ENCODE data around the gene WDFY4. TPM values are rescaled to one million over a fixed set of nuclear protein-coding genes. Genes with fewer than 3 reads are reported as not detected.

The WDFY4 gene
- total RNA-seq, 1 donor from 2014 or later, result 4.3 TPM

DNA sequence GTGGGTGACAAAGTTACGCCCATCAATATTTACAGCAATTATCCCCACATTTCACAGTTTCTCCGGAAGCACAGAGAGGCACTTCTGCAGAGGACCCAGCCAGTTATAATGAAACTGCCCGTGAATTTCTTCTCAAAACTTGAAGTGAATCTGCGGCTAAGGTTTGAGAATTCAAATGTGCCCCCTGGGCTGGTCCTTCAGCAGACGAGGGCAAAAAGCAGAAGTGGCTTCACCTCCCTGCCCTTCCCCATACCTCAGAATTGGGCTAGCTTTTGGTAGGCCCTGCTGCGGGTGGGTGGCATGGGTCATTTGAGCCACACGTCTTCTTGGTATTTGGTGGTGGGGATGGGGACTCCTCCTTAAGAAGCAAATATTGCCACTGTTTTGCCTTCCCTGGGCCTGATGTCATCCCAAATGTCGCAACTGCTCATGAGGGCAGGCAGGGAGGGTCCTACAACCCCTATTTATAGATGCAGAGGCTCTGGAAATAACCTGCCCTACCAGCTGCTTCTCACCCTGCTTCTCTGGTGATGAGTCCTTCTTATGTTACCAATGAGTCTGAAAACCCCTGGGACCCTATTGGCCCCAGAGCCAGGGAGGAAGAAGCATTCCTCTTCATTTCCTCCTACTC, 16.6 kb upstream of the WDFY4 start:
- DNase-seq (ENCODE audit: low spot score in 2 of 2, unreplicated experiment in 2 of 2), result no peak
- peaks cover 12% of the 10 kb centered on the region for H3K9me3 Mint-ChIP-seq
- no peaks in the 10 kb centered on the region for H3K4me1 Mint-ChIP-seq
- TF ChIP-seq, protein P1, sequence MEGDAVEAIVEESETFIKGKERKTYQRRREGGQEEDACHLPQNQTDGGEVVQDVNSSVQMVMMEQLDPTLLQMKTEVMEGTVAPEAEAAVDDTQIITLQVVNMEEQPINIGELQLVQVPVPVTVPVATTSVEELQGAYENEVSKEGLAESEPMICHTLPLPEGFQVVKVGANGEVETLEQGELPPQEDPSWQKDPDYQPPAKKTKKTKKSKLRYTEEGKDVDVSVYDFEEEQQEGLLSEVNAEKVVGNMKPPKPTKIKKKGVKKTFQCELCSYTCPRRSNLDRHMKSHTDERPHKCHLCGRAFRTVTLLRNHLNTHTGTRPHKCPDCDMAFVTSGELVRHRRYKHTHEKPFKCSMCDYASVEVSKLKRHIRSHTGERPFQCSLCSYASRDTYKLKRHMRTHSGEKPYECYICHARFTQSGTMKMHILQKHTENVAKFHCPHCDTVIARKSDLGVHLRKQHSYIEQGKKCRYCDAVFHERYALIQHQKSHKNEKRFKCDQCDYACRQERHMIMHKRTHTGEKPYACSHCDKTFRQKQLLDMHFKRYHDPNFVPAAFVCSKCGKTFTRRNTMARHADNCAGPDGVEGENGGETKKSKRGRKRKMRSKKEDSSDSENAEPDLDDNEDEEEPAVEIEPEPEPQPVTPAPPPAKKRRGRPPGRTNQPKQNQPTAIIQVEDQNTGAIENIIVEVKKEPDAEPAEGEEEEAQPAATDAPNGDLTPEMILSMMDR (IDR thresholded peaks at IDR 0.05; ENCODE audit: unreplicated experiment), result no peak
- H3K36me3 Mint-ChIP-seq, result no peaks in the 10 kb centered on the region
- H3K27me3 Mint-ChIP-seq (ENCODE audit: low read depth), result peaks cover 45% of the 10 kb centered on the region
- H3K27ac Mint-ChIP-seq, result no peak overlapping the region
- no peak overlapping the region for H3K4me3 Mint-ChIP-seq

DNA sequence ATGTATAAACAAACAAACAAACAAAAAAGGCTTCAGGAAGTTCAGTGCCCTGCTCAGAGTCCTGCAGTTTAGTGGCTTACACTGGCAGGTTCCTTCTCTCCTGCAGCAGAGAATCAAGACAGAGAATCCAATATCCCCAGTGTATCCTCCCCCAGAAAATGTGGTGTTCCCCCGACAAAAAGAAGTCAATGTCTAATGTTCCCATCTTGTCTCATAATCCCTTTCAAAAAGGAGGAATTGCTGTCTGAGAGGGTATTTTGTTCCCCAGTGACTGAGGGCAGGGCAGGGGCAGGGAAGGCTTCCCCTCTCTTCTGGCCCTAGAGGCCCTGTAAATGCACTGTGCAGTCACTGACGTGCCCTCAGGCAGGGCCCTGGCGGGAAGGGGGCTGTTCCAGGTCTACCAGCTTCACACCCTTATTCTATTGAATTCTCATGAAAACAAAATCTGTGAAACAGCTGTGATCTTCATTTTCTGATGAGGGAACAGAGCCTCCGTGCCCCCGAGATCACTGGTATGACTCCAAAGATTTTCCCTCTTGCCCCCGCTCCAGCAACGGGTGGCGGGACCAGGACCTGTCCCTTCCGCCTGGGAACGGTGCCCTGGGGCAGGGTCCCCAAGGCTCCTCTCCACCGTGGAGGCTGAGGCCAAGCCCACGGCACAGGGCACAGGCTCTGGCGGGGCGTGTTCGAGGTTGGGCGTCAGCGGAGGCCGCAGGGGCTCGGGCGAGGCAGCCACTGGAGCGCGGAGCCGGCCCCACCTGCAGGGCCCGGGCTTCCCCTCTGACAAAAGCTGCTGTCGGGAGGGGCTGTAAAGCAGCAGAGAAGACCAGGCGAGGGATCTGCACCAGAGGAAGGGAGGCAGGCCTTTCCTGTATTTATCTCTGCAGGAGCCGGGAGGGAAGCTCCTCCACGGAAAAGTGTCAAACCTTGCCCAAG, 13.4 kb upstream of the WDFY4 start:
- Mint-ChIP-seq H3K27ac (no peak overlapping the region), H3K36me3 (no peaks in the 10 kb centered on the region), H3K4me3 (no peak overlapping the region), H3K4me1 (no peaks in the 10 kb centered on the region), H3K9me3 (peaks cover 7% of the 10 kb centered on the region), H3K27me3 (ENCODE audit: low read depth) (peaks cover 30% of the 10 kb centered on the region)
- no peak for DNase-seq (ENCODE audit: low spot score in 2 of 2, unreplicated experiment in 2 of 2)
- TF ChIP-seq, protein P1 (IDR thresholded peaks at IDR 0.05; ENCODE audit: unreplicated experiment), result no peak

DNA sequence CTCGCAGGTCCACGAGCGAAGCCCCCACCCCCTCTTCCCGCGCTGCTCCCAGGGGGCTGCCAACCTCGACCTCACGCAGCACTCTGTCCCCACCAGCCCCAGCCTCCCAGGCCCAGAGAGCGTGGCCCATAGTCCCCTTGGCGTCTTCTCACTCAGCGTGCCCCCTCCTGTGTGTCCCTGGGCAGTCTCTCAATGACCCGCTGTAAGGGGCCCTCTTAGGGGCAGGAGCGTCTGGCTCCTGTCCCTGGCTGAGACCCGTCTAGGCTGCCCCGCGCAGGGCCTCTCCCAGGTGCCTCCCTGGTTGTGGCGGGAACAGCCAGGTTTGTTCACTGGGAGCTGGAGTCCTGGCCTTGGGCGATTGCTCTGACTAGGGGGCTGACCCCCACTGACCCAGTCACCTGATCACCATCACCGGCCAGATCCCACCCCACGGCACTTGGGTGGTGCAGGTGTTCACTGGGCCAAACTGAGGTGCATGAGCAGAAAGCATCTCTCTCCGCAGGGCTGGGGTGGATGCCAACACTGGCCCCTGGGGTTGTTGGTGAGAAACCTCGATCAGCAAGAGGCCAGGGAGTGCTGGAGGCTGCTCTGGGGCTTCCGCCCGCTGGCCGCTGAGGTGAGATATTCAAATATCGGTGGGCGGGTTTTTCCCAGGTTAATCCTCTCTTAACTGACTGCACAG, 12.6 kb upstream of the WDFY4 start:
- H3K4me1 Mint-ChIP-seq, result no peaks in the 10 kb centered on the region
- peaks cover 7% of the 10 kb centered on the region for H3K9me3 Mint-ChIP-seq
- no peak for DNase-seq (ENCODE audit: low spot score in 2 of 2, unreplicated experiment in 2 of 2)
- peaks cover 30% of the 10 kb centered on the region for H3K27me3 Mint-ChIP-seq (ENCODE audit: low read depth)
- H3K36me3 Mint-ChIP-seq, result no peaks in the 10 kb centered on the region
- TF ChIP-seq, protein P1 (IDR thresholded peaks at IDR 0.05; ENCODE audit: unreplicated experiment), result no peak
- H3K27ac Mint-ChIP-seq, result no peak overlapping the region
- H3K4me3 Mint-ChIP-seq, result no peak overlapping the region

DNA sequence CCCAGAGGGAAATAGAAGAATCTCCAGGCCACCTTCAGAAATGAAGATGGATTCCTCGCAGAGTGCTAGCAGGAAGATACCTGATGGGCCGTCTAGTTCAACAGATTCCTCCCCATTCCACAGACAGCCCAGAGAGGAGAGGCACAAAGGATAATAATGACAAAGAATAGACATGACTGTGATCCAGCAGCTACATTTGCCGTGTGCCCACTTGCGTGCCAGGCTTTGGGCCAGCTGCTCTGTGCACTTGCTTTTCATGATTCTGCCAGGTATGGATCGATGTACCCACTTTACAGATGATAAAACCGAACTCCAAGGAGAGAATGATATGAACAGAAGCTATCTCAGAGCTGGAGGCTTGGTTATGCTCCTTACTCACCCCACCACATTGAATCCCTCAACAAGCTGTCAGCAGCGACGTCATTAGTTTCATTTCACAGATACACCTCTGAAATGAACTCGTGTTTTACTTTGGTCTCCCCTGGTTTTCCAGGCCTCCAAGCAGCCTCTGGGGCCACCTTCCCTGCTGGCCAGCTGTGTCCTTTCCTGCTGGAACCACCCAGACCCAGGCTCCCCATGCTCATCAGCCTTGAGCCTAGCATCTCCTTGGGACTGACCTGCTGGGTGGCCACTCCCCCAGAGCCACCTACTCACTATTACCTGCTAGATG, 11.9 kb upstream of the WDFY4 start:
- H3K9me3 Mint-ChIP-seq, result peaks cover 13% of the 10 kb centered on the region
- no peak overlapping the region for H3K4me3 Mint-ChIP-seq
- TF ChIP-seq, protein P1 (IDR thresholded peaks at IDR 0.05; ENCODE audit: unreplicated experiment), result no peak
- DNase-seq (ENCODE audit: low spot score in 2 of 2, unreplicated experiment in 2 of 2), result no peak
- peaks cover 30% of the 10 kb centered on the region for H3K27me3 Mint-ChIP-seq (ENCODE audit: low read depth)
- H3K27ac Mint-ChIP-seq, result no peak overlapping the region
- no peaks in the 10 kb centered on the region for H3K4me1 Mint-ChIP-seq
- no peaks in the 10 kb centered on the region for H3K36me3 Mint-ChIP-seq

DNA sequence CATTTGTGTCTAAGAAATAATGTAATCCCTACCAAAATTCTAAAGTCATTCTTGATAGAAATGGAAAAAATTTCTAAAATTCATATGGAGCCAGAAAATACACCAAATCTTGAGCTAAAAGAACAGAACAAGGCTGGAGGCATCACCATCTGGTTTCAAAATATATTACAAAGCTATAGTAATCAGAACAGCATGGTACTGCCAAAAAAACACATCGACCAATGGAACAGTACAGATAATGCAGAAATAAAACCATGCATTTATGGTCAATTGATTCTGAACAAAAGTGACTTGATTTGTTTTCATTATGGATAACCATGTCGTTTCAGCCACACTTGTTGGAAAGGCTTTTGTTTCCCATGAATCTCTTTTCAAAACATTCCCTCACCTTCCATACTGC, 7.0 kb upstream of the WDFY4 start:
- Mint-ChIP-seq H3K4me1 (no peaks in the 10 kb centered on the region), H3K27ac (no peak overlapping the region), H3K9me3 (peaks cover 20% of the 10 kb centered on the region), H3K36me3 (peaks cover 3% of the 10 kb centered on the region), H3K27me3 (ENCODE audit: low read depth) (peaks cover 15% of the 10 kb centered on the region), H3K4me3 (no peak overlapping the region)
- TF ChIP-seq, protein P1 (IDR thresholded peaks at IDR 0.05; ENCODE audit: unreplicated experiment), result no peak
- no peak for DNase-seq (ENCODE audit: low spot score in 2 of 2, unreplicated experiment in 2 of 2)

All from mesothelial cell of epicardium (in vitro differentiated cells).